WTC11 (cell line): ENCODE measurements around the gene LIN7A. TPM values are rescaled to one million over a fixed set of nuclear protein-coding genes. Genes with fewer than 3 reads are reported as not detected.

Experiments
- ATAC-seq: fragments of 200-7000 bp; cut with Tn5 transposase; 2 replicates; pipeline ENCODE4 v1.10.0; 2021; ENCODE audit warnings: mild to moderate bottlenecking, moderate library complexity
- CTCF ChIA-PET: fragments of 300-600 bp; sonication (Branson Sonifier 250); formaldehyde crosslinking; loops from one replicate; lab custom pipeline; 2021; ENCODE audit warnings: antibody characterized with exemption; lab: Charles Lee
- POLR2A ChIA-PET: fragments of 350-600 bp; sonication (Branson Sonifier 250); formaldehyde crosslinking; loops from one replicate; lab custom pipeline; 2021; ENCODE audit warnings: antibody characterized with exemption; lab: Charles Lee
- DNase-seq: peaks from one replicate; pipeline ENCODE4 v3.0.0; 2021; ENCODE audit warnings: low spot score
- H3K27ac Mint-ChIP-seq: 2 replicates; pipeline ENCODE4 v1.8.0; 2021; ENCODE audit warnings: mixed read lengths
- H3K27me3 Mint-ChIP-seq: 2 replicates; pipeline ENCODE4 v1.8.0; 2021; ENCODE audit warnings: low read depth, mild to moderate bottlenecking, moderate library complexity, mixed read lengths
- H3K36me3 Mint-ChIP-seq: 2 replicates; pipeline ENCODE4 v1.8.0; 2021; ENCODE audit warnings: mixed read lengths
- H3K4me1 Mint-ChIP-seq: 2 replicates; pipeline ENCODE4 v1.8.0; 2022; ENCODE audit warnings: mixed read lengths
- H3K4me3 Mint-ChIP-seq: 2 replicates; pipeline ENCODE4 v1.8.0; 2021; ENCODE audit warnings: mild to moderate bottlenecking, moderate library complexity, mixed read lengths
- H3K9me3 Mint-ChIP-seq: 2 replicates; pipeline ENCODE4 v1.8.0; 2021; ENCODE audit warnings: mixed read lengths
- CREB1 ChIP-seq: sonication (generic); formaldehyde crosslinking; IDR thresholded peaks from 2 replicates; pipeline ENCODE4 v1.8.0; 2023; ENCODE audit warnings: mild to moderate bottlenecking, missing genetic modification reagents
- EMX1 ChIP-seq: fragments of 250-450 bp; sonication (Bioruptor Pico); IDR thresholded peaks from 2 replicates; pipeline ENCODE4 v1.8.0; 2021; ENCODE audit warnings: mild to moderate bottlenecking
- FOXJ3 ChIP-seq: sonication (generic); formaldehyde crosslinking; IDR thresholded peaks from 2 replicates; pipeline ENCODE4 v1.9.0; 2021; ENCODE audit warnings: missing genetic modification reagents, mild to moderate bottlenecking, borderline replicate concordance
- IRF2 ChIP-seq: sonication (generic); formaldehyde crosslinking; IDR thresholded peaks from 2 replicates; pipeline ENCODE4 v1.8.0; 2022; ENCODE audit warnings: low read depth, missing genetic modification reagents, borderline replicate concordance
- PREB ChIP-seq: sonication (generic); formaldehyde crosslinking; IDR thresholded peaks from 2 replicates; pipeline ENCODE4 v1.8.1; 2022; ENCODE audit warnings: mild to moderate bottlenecking, missing genetic modification reagents, moderate library complexity, borderline replicate concordance
- SMAD4 ChIP-seq: sonication (generic); formaldehyde crosslinking; IDR thresholded peaks from 2 replicates; pipeline ENCODE4 v1.8.0; 2022; ENCODE audit warnings: mild to moderate bottlenecking, missing genetic modification reagents
- TCF7 ChIP-seq: sonication (generic); formaldehyde crosslinking; IDR thresholded peaks from 2 replicates; pipeline ENCODE4 v1.8.0; 2022; ENCODE audit warnings: mild to moderate bottlenecking, low read depth, missing genetic modification reagents, moderate library complexity
- TEAD4 ChIP-seq: sonication (generic); formaldehyde crosslinking; IDR thresholded peaks from 2 replicates; pipeline ENCODE4 v1.8.0; 2022; ENCODE audit warnings: mild to moderate bottlenecking, missing genetic modification reagents
- TP53 ChIP-seq: sonication (generic); formaldehyde crosslinking; IDR thresholded peaks from 2 replicates; pipeline ENCODE4 v1.8.1; 2023; ENCODE audit warnings: mild to moderate bottlenecking, missing genetic modification reagents
- ZMAT4 ChIP-seq: fragments of 250-450 bp; sonication (Bioruptor Pico); IDR thresholded peaks from 2 replicates; pipeline ENCODE4 v1.9.0; 2021; ENCODE audit warnings: mild to moderate bottlenecking
- ZNF121 ChIP-seq: sonication (generic); formaldehyde crosslinking; IDR thresholded peaks from 2 replicates; pipeline ENCODE4 v1.8.0; 2023; ENCODE audit warnings: missing genetic modification reagents
- ZNF232 ChIP-seq: sonication (generic); formaldehyde crosslinking; IDR thresholded peaks from 2 replicates; pipeline ENCODE4 v1.8.0; 2022; ENCODE audit warnings: mild to moderate bottlenecking, missing genetic modification reagents
- ZNF263 ChIP-seq: sonication (generic); formaldehyde crosslinking; IDR thresholded peaks from 2 replicates; pipeline ENCODE4 v1.8.1; 2022; ENCODE audit warnings: low read depth, mild to moderate bottlenecking, moderate library complexity, missing genetic modification reagents
- ZNF416 ChIP-seq: fragments of 250-450 bp; sonication (Bioruptor Pico); IDR thresholded peaks from 2 replicates; pipeline ENCODE4 v1.9.0; 2021; ENCODE audit warnings: mild to moderate bottlenecking, inconsistent platforms
- ZNF423 ChIP-seq: fragments of 250-450 bp; sonication (Bioruptor Pico); IDR thresholded peaks from 2 replicates; pipeline ENCODE4 v2.1.2; 2022; ENCODE audit warnings: mild to moderate bottlenecking, moderate library complexity
- total RNA-seq: library from RNA; stranded (reverse); gene quantifications from 3 replicates; pipeline ENCODE4 v1.2.3, GENCODE V29; 2021
- TF ChIP-seq, protein P1 (sequence below): sonication (generic); formaldehyde crosslinking; conservative IDR thresholded peaks from 2 replicates; pipeline ENCODE4 v1.8.1; 2023; ENCODE audit warnings: mild to moderate bottlenecking, low read depth, missing genetic modification reagents, moderate library complexity
- TF ChIP-seq, protein P2 (sequence below): sonication (generic); formaldehyde crosslinking; IDR thresholded peaks from 2 replicates; pipeline ENCODE4 v1.8.0; 2022; ENCODE audit warnings: mild to moderate bottlenecking, missing genetic modification reagents
- TF ChIP-seq, protein P3 (sequence below): fragments of 200-600 bp; IDR thresholded peaks from 2 replicates; pipeline ENCODE4 v1.8.0; 2022; ENCODE audit warnings: antibody characterized with exemption
- TF ChIP-seq, protein P4 (sequence below): fragments of 250-450 bp; sonication (Bioruptor Pico); IDR thresholded peaks from 2 replicates; pipeline ENCODE4 v1.8.0; 2021; ENCODE audit warnings: mild to moderate bottlenecking

LIN7A gene
- total RNA-seq, 1 experiment from 2014 or later: 8.5 TPM

GRCh38 chr12:80802652-80803400 is 134.9 kb downstream of the LIN7A start:
- no peaks in the 10 kb centered on the region for H3K27me3 Mint-ChIP-seq
- peaks cover 6% of the 10 kb centered on the region; the same call in 1 of the 2 replicates for H3K36me3 Mint-ChIP-seq
- ChIA-PET CTCF (no interaction called here), POLR2A (no interaction called here)
- peaks cover 10% of the 10 kb centered on the region for H3K9me3 Mint-ChIP-seq
- no peak overlapping the region for H3K27ac Mint-ChIP-seq
- ATAC-seq (no peak), DNase-seq (no peak)
- H3K4me3 Mint-ChIP-seq: no peak overlapping the region
- TF ChIP-seq, protein P1, sequence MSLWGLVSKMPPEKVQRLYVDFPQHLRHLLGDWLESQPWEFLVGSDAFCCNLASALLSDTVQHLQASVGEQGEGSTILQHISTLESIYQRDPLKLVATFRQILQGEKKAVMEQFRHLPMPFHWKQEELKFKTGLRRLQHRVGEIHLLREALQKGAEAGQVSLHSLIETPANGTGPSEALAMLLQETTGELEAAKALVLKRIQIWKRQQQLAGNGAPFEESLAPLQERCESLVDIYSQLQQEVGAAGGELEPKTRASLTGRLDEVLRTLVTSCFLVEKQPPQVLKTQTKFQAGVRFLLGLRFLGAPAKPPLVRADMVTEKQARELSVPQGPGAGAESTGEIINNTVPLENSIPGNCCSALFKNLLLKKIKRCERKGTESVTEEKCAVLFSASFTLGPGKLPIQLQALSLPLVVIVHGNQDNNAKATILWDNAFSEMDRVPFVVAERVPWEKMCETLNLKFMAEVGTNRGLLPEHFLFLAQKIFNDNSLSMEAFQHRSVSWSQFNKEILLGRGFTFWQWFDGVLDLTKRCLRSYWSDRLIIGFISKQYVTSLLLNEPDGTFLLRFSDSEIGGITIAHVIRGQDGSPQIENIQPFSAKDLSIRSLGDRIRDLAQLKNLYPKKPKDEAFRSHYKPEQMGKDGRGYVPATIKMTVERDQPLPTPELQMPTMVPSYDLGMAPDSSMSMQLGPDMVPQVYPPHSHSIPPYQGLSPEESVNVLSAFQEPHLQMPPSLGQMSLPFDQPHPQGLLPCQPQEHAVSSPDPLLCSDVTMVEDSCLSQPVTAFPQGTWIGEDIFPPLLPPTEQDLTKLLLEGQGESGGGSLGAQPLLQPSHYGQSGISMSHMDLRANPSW (CRISPR knock-in tag): no peak
- TF ChIP-seq ZNF423: no peak
- no peak for TF ChIP-seq CREB1 (CRISPR knock-in tag)
- no peak for TF ChIP-seq IRF2
- TF ChIP-seq TCF7 (CRISPR knock-in tag): no peak
- no peak for TF ChIP-seq ZMAT4 (CRISPR knock-in tag)
- TF ChIP-seq, protein P2, sequence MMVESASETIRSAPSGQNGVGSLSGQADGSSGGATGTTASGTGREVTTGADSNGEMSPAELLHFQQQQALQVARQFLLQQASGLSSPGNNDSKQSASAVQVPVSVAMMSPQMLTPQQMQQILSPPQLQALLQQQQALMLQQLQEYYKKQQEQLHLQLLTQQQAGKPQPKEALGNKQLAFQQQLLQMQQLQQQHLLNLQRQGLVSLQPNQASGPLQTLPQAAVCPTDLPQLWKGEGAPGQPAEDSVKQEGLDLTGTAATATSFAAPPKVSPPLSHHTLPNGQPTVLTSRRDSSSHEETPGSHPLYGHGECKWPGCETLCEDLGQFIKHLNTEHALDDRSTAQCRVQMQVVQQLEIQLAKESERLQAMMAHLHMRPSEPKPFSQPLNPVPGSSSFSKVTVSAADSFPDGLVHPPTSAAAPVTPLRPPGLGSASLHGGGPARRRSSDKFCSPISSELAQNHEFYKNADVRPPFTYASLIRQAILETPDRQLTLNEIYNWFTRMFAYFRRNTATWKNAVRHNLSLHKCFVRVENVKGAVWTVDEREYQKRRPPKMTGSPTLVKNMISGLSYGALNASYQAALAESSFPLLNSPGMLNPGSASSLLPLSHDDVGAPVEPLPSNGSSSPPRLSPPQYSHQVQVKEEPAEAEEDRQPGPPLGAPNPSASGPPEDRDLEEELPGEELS (CRISPR knock-in tag): no peak
- no peak for TF ChIP-seq ZNF121 (CRISPR knock-in tag)
- TF ChIP-seq ZNF416 (CRISPR knock-in tag): no peak
- no peak for TF ChIP-seq TP53 (CRISPR knock-in tag)
- no peak for TF ChIP-seq SMAD4
- no peak for TF ChIP-seq FOXJ3 (CRISPR knock-in tag)
- TF ChIP-seq EMX1: no peak
- no peak for TF ChIP-seq PREB
- TF ChIP-seq, protein P3, sequence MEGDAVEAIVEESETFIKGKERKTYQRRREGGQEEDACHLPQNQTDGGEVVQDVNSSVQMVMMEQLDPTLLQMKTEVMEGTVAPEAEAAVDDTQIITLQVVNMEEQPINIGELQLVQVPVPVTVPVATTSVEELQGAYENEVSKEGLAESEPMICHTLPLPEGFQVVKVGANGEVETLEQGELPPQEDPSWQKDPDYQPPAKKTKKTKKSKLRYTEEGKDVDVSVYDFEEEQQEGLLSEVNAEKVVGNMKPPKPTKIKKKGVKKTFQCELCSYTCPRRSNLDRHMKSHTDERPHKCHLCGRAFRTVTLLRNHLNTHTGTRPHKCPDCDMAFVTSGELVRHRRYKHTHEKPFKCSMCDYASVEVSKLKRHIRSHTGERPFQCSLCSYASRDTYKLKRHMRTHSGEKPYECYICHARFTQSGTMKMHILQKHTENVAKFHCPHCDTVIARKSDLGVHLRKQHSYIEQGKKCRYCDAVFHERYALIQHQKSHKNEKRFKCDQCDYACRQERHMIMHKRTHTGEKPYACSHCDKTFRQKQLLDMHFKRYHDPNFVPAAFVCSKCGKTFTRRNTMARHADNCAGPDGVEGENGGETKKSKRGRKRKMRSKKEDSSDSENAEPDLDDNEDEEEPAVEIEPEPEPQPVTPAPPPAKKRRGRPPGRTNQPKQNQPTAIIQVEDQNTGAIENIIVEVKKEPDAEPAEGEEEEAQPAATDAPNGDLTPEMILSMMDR: no peak
- TF ChIP-seq, protein P4, sequence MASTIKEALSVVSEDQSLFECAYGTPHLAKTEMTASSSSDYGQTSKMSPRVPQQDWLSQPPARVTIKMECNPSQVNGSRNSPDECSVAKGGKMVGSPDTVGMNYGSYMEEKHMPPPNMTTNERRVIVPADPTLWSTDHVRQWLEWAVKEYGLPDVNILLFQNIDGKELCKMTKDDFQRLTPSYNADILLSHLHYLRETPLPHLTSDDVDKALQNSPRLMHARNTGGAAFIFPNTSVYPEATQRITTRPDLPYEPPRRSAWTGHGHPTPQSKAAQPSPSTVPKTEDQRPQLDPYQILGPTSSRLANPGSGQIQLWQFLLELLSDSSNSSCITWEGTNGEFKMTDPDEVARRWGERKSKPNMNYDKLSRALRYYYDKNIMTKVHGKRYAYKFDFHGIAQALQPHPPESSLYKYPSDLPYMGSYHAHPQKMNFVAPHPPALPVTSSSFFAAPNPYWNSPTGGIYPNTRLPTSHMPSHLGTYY (CRISPR knock-in tag): no peak
- TF ChIP-seq TEAD4 (CRISPR knock-in tag): no peak
- no peak for TF ChIP-seq ZNF232 (CRISPR knock-in tag)
- no peak for TF ChIP-seq ZNF263
- H3K4me1 Mint-ChIP-seq: peaks cover 11% of the 10 kb centered on the region
